OCI-LY3 (cell line): ENCODE results near the gene PEMT.

Experiments
- CTCF ChIP-seq: fragments of 200-600, 300-600 bp; sonication (generic); IDR thresholded peaks from 2 replicates; pipeline ENCODE4 v1.5.1; 2014; ENCODE audit warnings: antibody characterized with exemption, low read length, low read depth
- EZH2phosphoT487 ChIP-seq: fragments of 200-600 bp; shearing (Covaris generic); IDR thresholded peaks from 2 replicates; pipeline ENCODE4 v1.6.1; 2018; ENCODE audit warnings: antibody characterized with exemption, mixed run types, low read depth

DNA sequence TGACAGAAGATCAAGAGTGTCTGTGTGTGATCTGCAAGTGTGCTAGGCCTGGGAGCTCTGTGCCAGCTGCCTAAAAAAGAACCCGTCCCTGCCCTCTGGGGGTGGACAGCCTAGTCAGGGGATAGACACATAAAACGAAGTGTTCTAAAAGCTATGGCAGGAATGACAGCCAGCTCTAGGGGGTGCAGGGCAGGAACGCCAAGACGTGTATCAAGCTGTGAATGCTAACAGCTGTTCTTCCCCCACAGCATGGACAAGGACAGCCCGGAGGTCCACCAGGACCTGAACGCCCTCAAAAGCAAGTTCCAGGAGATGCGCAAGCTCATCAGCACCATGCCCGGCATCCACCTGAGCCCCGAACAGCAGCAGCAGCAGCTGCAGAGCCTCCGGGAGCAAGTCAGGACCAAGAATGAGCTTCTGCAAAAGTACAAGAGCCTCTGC, 100.5 kb downstream of the PEMT start:
- TF ChIP-seq CTCF (no peak), EZH2phosphoT487 (no peak)
